ENCODE results near the gene PEX26.

DNA sequence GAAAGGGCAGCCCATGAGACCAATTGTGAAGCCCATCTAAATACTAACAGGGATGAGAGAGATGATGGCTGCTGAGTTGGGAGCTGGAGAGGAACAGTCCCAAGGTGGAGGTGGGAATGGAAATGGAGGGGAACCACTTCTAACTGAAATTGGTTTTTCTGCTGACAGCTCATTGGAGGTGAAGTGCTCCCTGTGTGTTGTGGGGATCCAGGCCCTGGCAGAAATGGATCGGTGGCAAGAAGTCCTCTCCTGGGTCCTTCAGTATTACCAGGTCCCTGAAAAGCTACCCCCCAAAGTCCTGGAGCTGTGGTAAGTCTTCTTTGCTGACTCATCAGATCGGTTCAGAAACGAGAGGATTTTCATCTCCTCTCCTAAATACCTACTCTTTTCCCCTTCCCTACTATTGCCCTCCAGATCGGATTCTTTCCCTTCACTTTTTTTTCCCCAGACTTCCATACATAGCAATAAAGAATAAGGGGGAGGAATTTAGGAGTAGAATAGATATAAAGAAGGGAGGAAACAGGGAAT, 2.0 kb downstream of the PEX26 start:
- TF ChIP-seq, protein P1, sequence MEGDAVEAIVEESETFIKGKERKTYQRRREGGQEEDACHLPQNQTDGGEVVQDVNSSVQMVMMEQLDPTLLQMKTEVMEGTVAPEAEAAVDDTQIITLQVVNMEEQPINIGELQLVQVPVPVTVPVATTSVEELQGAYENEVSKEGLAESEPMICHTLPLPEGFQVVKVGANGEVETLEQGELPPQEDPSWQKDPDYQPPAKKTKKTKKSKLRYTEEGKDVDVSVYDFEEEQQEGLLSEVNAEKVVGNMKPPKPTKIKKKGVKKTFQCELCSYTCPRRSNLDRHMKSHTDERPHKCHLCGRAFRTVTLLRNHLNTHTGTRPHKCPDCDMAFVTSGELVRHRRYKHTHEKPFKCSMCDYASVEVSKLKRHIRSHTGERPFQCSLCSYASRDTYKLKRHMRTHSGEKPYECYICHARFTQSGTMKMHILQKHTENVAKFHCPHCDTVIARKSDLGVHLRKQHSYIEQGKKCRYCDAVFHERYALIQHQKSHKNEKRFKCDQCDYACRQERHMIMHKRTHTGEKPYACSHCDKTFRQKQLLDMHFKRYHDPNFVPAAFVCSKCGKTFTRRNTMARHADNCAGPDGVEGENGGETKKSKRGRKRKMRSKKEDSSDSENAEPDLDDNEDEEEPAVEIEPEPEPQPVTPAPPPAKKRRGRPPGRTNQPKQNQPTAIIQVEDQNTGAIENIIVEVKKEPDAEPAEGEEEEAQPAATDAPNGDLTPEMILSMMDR (IDR thresholded peaks at IDR 0.05), result no peak
- no peak for TF ChIP-seq POLR2A (IDR thresholded peaks at IDR 0.05)
